ENCODE data around the gene PSAT1.

DNA sequence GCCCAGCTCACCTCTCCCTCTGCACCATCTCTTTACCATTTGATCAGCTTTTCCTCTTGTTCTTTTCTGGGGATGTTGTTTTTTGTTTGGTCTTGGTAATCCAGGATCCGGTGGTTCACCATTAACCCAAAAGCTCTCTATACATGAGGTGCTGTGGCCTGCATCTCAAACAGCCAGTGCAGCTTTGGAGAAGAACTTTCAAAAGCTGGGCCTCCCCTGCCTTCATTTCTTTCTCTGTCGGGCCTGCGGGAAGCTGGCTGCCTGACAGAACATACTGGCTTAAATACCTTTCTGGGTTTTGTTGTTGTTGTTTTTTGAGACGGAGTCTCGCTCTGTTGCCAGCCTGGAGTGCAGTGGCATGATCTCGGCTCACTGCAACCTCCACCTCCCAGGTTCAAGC, 12.1 kb downstream of the PSAT1 start:
- TF ChIP-seq POLR2AphosphoS5 (IDR thresholded peaks at IDR 0.05; ENCODE audit: insufficient read depth in 1 of 2, low read depth in 1 of 2) (no peak), POLR2A (IDR thresholded peaks at IDR 0.05) (no peak)
- TF ChIP-seq, protein P1, sequence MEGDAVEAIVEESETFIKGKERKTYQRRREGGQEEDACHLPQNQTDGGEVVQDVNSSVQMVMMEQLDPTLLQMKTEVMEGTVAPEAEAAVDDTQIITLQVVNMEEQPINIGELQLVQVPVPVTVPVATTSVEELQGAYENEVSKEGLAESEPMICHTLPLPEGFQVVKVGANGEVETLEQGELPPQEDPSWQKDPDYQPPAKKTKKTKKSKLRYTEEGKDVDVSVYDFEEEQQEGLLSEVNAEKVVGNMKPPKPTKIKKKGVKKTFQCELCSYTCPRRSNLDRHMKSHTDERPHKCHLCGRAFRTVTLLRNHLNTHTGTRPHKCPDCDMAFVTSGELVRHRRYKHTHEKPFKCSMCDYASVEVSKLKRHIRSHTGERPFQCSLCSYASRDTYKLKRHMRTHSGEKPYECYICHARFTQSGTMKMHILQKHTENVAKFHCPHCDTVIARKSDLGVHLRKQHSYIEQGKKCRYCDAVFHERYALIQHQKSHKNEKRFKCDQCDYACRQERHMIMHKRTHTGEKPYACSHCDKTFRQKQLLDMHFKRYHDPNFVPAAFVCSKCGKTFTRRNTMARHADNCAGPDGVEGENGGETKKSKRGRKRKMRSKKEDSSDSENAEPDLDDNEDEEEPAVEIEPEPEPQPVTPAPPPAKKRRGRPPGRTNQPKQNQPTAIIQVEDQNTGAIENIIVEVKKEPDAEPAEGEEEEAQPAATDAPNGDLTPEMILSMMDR (IDR thresholded peaks at IDR 0.05) = no peak

All from vagina (tissue), 2 donors.